ENCODE measurements around the gene MEF2C.
"Not testable (repeated sequence)": the region's sequence is repeated elsewhere in the genome, so short reads cannot be mapped to it uniquely, and the experiment has no call there.

Gene MEF2C

DNA sequence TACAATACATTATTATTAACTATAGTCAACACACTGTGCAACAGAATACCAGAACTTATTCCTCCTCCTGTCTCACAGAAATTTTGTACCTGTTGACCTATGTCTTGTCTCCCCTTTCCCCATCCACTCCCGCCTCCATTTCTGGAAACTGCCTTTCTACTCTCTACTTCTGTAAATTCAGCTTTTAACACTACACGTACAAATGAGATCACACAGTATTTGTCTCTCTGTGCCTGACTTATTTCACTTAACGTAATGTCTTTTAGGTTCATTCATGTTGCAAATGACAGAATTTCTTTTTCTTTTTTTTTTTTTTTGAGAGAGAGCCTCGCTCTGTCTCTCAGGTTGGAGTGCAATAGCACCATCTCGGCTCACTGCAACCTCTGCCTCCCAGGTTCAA lies 19.5 kb downstream of the MEF2C start:
- H3K4me3 ChIP-seq (ENCODE audit: low read length): no peak overlapping the region
- 0 out of 2 replicates have a peak, but pooled peaks cover 1% of the 10 kb centered on the region for H3K4me1 ChIP-seq (ENCODE audit: control insufficient read depth, insufficient read depth, low read length)
- no CpG with 5 or more reads among the region's 5 CpGs for WGBS (ENCODE audit: insufficient coverage, insufficient read length)

GRCh38 chr5:88862547-88863175 lies 20.3 kb downstream of the MEF2C start:
- 0 out of 2 replicates have a peak, but pooled peaks cover 1% of the 10 kb centered on the region for H3K4me1 ChIP-seq (ENCODE audit: control insufficient read depth, insufficient read depth, low read length)
- H3K27ac ChIP-seq (ENCODE audit: low read length): no peak overlapping the region
- H3K4me3 ChIP-seq (ENCODE audit: low read length): no peak overlapping the region
- no peak for DNase-seq (ENCODE audit: low read depth, low spot score)
- H3K9me3 ChIP-seq (ENCODE audit: control insufficient read depth, insufficient read depth, low read length): no peaks in the 10 kb centered on the region
- no peaks in the 10 kb centered on the region for H3K36me3 ChIP-seq (ENCODE audit: control insufficient read depth, insufficient read depth, low read length)
- no CpG with 5 or more reads among the region's 5 CpGs for WGBS (ENCODE audit: insufficient coverage, insufficient read length)
- no peaks in the 10 kb centered on the region for H3K27me3 ChIP-seq (ENCODE audit: control insufficient read depth, insufficient read depth, low read length)

More for the DNA sequence above, 19.5 kb downstream of the MEF2C start:
- H3K27me3 ChIP-seq (ENCODE audit: control insufficient read depth, insufficient read depth, low read length): no peaks in the 10 kb centered on the region
- H3K9me3 ChIP-seq (ENCODE audit: control insufficient read depth, insufficient read depth, low read length): no peaks in the 10 kb centered on the region
- H3K27ac ChIP-seq (ENCODE audit: low read length): no peak overlapping the region
- no peaks in the 10 kb centered on the region for H3K36me3 ChIP-seq (ENCODE audit: control insufficient read depth, insufficient read depth, low read length)
- DNase-seq (ENCODE audit: low read depth, low spot score): no peak

DNA sequence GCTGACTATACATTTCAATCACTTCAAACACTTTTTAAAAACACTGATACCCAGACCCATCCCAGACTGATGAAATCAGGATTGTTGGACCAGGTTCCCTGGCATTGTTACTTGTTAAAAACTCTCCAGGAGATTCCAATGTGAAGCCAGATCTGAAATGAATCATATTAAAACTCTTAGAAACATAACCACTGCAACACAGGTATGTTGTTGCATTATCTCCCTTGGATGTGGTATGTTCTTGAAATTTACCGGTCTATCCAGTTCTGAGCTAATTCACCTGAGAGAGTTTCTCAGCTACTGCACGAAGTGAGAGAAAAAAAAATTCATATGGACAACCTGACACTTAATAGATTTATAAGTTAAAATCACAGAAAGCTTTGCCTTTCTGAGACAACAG lies 21.8 kb downstream of the MEF2C start:
- Histone ChIP-seq H3K27me3 (ENCODE audit: control insufficient read depth, insufficient read depth, low read length) (no peaks in the 10 kb centered on the region), H3K36me3 (ENCODE audit: control insufficient read depth, insufficient read depth, low read length) (no peaks in the 10 kb centered on the region), H3K9me3 (ENCODE audit: control insufficient read depth, insufficient read depth, low read length) (no peaks in the 10 kb centered on the region), H3K4me1 (ENCODE audit: control insufficient read depth, insufficient read depth, low read length) (0 out of 2 replicates have a peak, but pooled peaks cover 1% of the 10 kb centered on the region), H3K4me3 (ENCODE audit: low read length) (no peak overlapping the region), H3K27ac (ENCODE audit: low read length) (no peak overlapping the region)
- WGBS (ENCODE audit: insufficient coverage, insufficient read length): no CpG with 5 or more reads among the region's 2 CpGs
- DNase-seq (ENCODE audit: low read depth, low spot score): no peak

- no CpG with 5 or more reads among the region's 1 CpG for WGBS (ENCODE audit: insufficient coverage, insufficient read length)
- no peak for DNase-seq (ENCODE audit: low read depth, low spot score)
- Histone ChIP-seq H3K27ac (ENCODE audit: low read length) (no peak overlapping the region), H3K4me1 (ENCODE audit: control insufficient read depth, insufficient read depth, low read length) (0 out of 2 replicates have a peak, but pooled peaks cover 1% of the 10 kb centered on the region), H3K27me3 (ENCODE audit: control insufficient read depth, insufficient read depth, low read length) (no peaks in the 10 kb centered on the region), H3K9me3 (ENCODE audit: control insufficient read depth, insufficient read depth, low read length) (no peaks in the 10 kb centered on the region), H3K4me3 (ENCODE audit: low read length) (no peak overlapping the region), H3K36me3 (ENCODE audit: control insufficient read depth, insufficient read depth, low read length) (no peaks in the 10 kb centered on the region)
Measured at GRCh38 chr5:88860501-88860900, 22.5 kb downstream of the MEF2C start.

DNA sequence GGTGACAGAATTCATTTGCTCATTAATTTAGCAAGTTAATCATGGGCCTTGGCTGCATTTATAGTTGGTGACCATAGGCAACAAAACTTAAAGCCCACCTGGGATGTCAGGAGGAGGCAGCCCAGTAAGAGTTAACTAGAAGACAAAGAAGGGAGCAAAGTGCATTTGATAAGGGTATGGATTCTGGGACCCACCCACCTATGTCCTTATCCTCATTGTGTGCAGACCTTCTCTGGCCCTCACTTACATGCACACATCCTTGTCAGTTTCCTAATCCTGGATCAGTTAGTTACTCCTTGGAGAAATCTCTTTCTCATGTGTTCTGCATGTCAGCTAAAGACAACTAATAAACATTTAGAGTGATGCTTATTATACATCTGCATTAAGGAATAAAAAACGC lies 24.6 kb downstream of the MEF2C start:
- H3K4me1 ChIP-seq (ENCODE audit: control insufficient read depth, insufficient read depth, low read length): 0 out of 2 replicates have a peak, but pooled peaks cover 1% of the 10 kb centered on the region
- H3K36me3 ChIP-seq (ENCODE audit: control insufficient read depth, insufficient read depth, low read length): no peaks in the 10 kb centered on the region
- H3K27me3 ChIP-seq (ENCODE audit: control insufficient read depth, insufficient read depth, low read length): no peaks in the 10 kb centered on the region
- no peaks in the 10 kb centered on the region for H3K9me3 ChIP-seq (ENCODE audit: control insufficient read depth, insufficient read depth, low read length)
- no peak for DNase-seq (ENCODE audit: low read depth, low spot score)
- no peak overlapping the region for H3K4me3 ChIP-seq (ENCODE audit: low read length)
- H3K27ac ChIP-seq (ENCODE audit: low read length): no peak overlapping the region
- WGBS (ENCODE audit: insufficient coverage, insufficient read length): no CpG with 5 or more reads among the region's 1 CpG

GRCh38 chr5:88856381-88856780 lies 26.6 kb downstream of the MEF2C start:
- not testable (repeated sequence) for H3K27ac ChIP-seq (ENCODE audit: low read length); H3K9me3 ChIP-seq (ENCODE audit: control insufficient read depth, insufficient read depth, low read length); H3K27me3 ChIP-seq (ENCODE audit: control insufficient read depth, insufficient read depth, low read length); H3K4me3 ChIP-seq (ENCODE audit: low read length); H3K4me1 ChIP-seq (ENCODE audit: control insufficient read depth, insufficient read depth, low read length); DNase-seq (ENCODE audit: low read depth, low spot score); H3K36me3 ChIP-seq (ENCODE audit: control insufficient read depth, insufficient read depth, low read length)
- WGBS (ENCODE audit: insufficient coverage, insufficient read length): no CpG with 5 or more reads among the region's 3 CpGs

- Histone ChIP-seq H3K9me3 (ENCODE audit: control insufficient read depth, insufficient read depth, low read length) (no peaks in the 10 kb centered on the region), H3K4me1 (ENCODE audit: control insufficient read depth, insufficient read depth, low read length) (no peaks in the 10 kb centered on the region), H3K27ac (ENCODE audit: low read length) (no peak overlapping the region), H3K4me3 (ENCODE audit: low read length) (no peak overlapping the region), H3K27me3 (ENCODE audit: control insufficient read depth, insufficient read depth, low read length) (no peaks in the 10 kb centered on the region), H3K36me3 (ENCODE audit: control insufficient read depth, insufficient read depth, low read length) (no peaks in the 10 kb centered on the region)
- no peak for DNase-seq (ENCODE audit: low read depth, low spot score)
- WGBS (ENCODE audit: insufficient coverage, insufficient read length): no CpG with 5 or more reads among the region's 2 CpGs
Measured at GRCh38 chr5:88854769-88855168, 28.2 kb downstream of the MEF2C start.

- Histone ChIP-seq H3K4me1 (ENCODE audit: control insufficient read depth, insufficient read depth, low read length) (no peaks in the 10 kb centered on the region), H3K4me3 (ENCODE audit: low read length) (no peak overlapping the region), H3K36me3 (ENCODE audit: control insufficient read depth, insufficient read depth, low read length) (no peaks in the 10 kb centered on the region), H3K27me3 (ENCODE audit: control insufficient read depth, insufficient read depth, low read length) (no peaks in the 10 kb centered on the region), H3K9me3 (ENCODE audit: control insufficient read depth, insufficient read depth, low read length) (no peaks in the 10 kb centered on the region), H3K27ac (ENCODE audit: low read length) (no peak overlapping the region)
- no CpG with 5 or more reads among the region's 1 CpG for WGBS (ENCODE audit: insufficient coverage, insufficient read length)
- no peak for DNase-seq (ENCODE audit: low read depth, low spot score)
Measured at GRCh38 chr5:88847420-88847819, 35.6 kb downstream of the MEF2C start.

- Histone ChIP-seq H3K4me3 (ENCODE audit: low read length) (no peak overlapping the region), H3K9me3 (ENCODE audit: control insufficient read depth, insufficient read depth, low read length) (no peaks in the 10 kb centered on the region), H3K36me3 (ENCODE audit: control insufficient read depth, insufficient read depth, low read length) (no peaks in the 10 kb centered on the region), H3K27me3 (ENCODE audit: control insufficient read depth, insufficient read depth, low read length) (no peaks in the 10 kb centered on the region), H3K27ac (ENCODE audit: low read length) (no peak overlapping the region), H3K4me1 (ENCODE audit: control insufficient read depth, insufficient read depth, low read length) (no peaks in the 10 kb centered on the region)
- no peak for DNase-seq (ENCODE audit: low read depth, low spot score)
- WGBS (ENCODE audit: insufficient coverage, insufficient read length): no CpG with 5 or more reads among the region's 1 CpG
Measured at GRCh38 chr5:88846434-88846833, 36.5 kb downstream of the MEF2C start.

DNA sequence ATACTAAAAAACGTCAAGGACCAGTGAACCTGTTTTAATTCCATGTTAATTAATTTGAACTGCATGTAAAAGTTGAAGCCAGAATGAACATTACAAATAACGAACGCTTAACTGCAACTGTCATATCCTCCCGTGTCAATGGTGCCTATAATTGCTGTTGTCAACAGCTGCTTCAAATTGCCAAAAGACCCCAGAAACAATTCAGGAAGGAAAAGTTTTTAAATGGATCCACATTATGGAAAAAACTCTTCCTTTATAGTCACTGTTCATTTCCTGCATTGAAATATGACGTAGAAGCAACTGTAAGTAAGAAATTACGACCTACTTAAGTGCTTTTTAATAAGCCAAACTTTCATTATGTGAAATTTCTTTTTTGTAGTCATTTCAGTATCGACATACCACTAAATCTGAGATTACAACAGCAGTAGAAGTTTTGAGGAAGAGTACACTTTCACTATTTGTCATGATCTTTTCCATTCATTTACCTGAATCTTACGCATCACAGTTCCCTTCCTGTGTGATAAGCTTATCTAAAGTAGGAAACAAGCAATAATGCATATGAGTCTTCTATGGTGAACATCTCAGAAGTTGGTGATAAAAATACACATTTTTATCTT lies 37.8 kb downstream of the MEF2C start:
- no peaks in the 10 kb centered on the region for H3K4me1 ChIP-seq (ENCODE audit: control insufficient read depth, insufficient read depth, low read length)
- H3K9me3 ChIP-seq (ENCODE audit: control insufficient read depth, insufficient read depth, low read length): no peaks in the 10 kb centered on the region
- H3K27me3 ChIP-seq (ENCODE audit: control insufficient read depth, insufficient read depth, low read length): no peaks in the 10 kb centered on the region
- WGBS (ENCODE audit: insufficient coverage, insufficient read length): no CpG with 5 or more reads among the region's 8 CpGs
- no peaks in the 10 kb centered on the region for H3K36me3 ChIP-seq (ENCODE audit: control insufficient read depth, insufficient read depth, low read length)
- no peak for DNase-seq (ENCODE audit: low read depth, low spot score)
- no peak overlapping the region for H3K4me3 ChIP-seq (ENCODE audit: low read length)
- H3K27ac ChIP-seq (ENCODE audit: low read length): no peak overlapping the region

DNA sequence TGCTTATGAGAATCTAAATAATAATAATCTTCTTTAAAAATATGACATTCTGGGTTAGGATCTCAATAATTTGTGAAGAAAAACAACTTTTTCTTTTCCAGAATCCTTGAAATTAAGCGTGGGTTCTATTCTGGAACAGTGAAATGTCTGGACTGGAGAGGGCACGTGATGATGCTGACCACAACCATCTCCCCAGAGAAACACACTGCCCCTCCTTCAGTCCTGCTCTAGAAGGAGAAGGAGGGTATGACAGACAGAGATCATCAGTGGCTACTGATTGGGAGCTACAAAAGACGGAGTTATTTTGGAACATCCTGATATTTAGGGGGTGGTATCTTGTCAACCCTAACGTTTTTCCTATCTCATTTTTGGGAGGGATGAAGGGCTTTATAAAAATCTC lies 40.2 kb downstream of the MEF2C start:
- DNase-seq (ENCODE audit: low read depth, low spot score): no peak
- Histone ChIP-seq H3K27ac (ENCODE audit: low read length) (no peak overlapping the region), H3K9me3 (ENCODE audit: control insufficient read depth, insufficient read depth, low read length) (no peaks in the 10 kb centered on the region), H3K4me1 (ENCODE audit: control insufficient read depth, insufficient read depth, low read length) (no peaks in the 10 kb centered on the region), H3K27me3 (ENCODE audit: control insufficient read depth, insufficient read depth, low read length) (no peaks in the 10 kb centered on the region), H3K4me3 (ENCODE audit: low read length) (no peak overlapping the region), H3K36me3 (ENCODE audit: control insufficient read depth, insufficient read depth, low read length) (no peaks in the 10 kb centered on the region)
- no CpG with 5 or more reads among the region's 4 CpGs for WGBS (ENCODE audit: insufficient coverage, insufficient read length)
